Body of pancreas (tissue), 4 donors: ENCODE data around the gene UGT8.

ENCODE experiments used
- CTCF ChIP-seq, 7 experiments: fragments of 450-650 bp in 4 of 7; fragments of 200-600 bp in 3 of 7; sonication (generic) in 3 of 7; IDR thresholded peaks; one replicate each; pipeline ENCODE4 v1.5.1; 2016 to 2019; ENCODE audit warnings: antibody characterized with exemption in 7 of 7
- POLR2A ChIP-seq, 3 donors: fragments of 450-650 bp; IDR thresholded peaks; one replicate each; pipeline ENCODE4 v1.6.1; 2016; ENCODE audit warnings: antibody characterized with exemption in 3 of 3, mild to moderate bottlenecking in 2 of 3

DNA sequence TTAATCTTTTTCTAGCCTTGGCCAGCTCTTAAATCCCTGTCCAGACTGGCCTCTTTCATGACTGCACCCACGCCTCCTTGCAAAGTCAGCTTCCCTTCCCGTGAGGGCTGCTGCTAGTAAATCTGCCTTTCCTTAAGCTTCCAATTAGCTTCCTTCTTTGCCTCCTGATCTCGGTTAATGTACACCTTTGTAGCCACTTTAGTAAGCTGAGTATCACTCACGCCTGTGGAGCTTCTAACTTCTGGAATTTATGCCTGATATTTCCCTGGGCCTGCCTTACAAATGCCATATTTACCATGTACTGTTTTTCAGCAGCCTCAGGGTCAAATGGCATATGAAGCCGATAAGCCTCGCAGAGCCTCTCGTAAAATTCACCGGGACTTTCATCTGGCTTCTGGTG, 5.1 kb upstream of the UGT8 start:
- TF ChIP-seq CTCF (IDR thresholded peaks at IDR 0.05): no peak
- no peak for TF ChIP-seq POLR2A (IDR thresholded peaks at IDR 0.05)
